Upper lobe of left lung (tissue), 4 donors: Measurements from ENCODE around the gene MEGF11.

Experiments
- CTCF ChIP-seq, 6 experiments: fragments of 450-650 bp in 4 of 6; fragments of 200-600 bp in 2 of 6; sonication (generic) in 2 of 6; IDR thresholded peaks; one replicate each; pipeline ENCODE4 v1.5.1; 2016 to 2019; ENCODE audit warnings: antibody characterized with exemption in 6 of 6
- EP300 ChIP-seq, 4 donors: sonication (generic); formaldehyde crosslinking; IDR thresholded peaks; one replicate each; pipeline ENCODE4 v1.5.1; 2017; ENCODE audit warnings: antibody characterized with exemption in 4 of 4, control low read depth in 2 of 4

DNA sequence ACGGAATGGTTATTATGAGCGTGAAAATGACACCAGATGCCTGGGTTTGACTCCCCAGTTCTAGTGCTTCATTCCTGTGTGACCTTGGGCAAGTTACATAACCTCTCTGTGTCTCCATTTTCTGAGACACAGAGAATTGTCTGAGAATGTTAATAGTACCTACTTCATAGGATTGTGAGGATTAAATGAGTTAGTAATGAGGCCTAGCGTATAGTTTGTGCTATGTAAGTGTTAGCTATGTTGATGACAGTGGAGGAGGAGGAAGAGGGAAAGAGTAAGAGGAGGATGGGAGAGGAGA lies 150.3 kb downstream of the MEGF11 start:
- TF ChIP-seq EP300 (IDR thresholded peaks at IDR 0.05), result no peak
- no peak for TF ChIP-seq CTCF (IDR thresholded peaks at IDR 0.05)
